C1 segment of cervical spinal cord (tissue), 14 donors: Measurements from ENCODE around the gene CTPS2.
"Not testable (repeated sequence)": the region's sequence is repeated elsewhere in the genome, so short reads cannot be mapped to it uniquely, and the experiment has no call there.

Source experiments
- DNase-seq, 14 donors: peaks; one replicate each; lab custom pipeline; 2025; lab: John Stamatoyannopoulos, UW

Gene CTPS2

GRCh38 chrX:16712548-16713155, at the start of gene CTPS2:
CTPS2 (minus strand) TSS chrX:16712669; CDS start chrX:16702902, 9,767 bp downstream.
- peak in 10 of 14 donors; percentile 12 to 45 (median 25) for DNase-seq

GRCh38 chrX:16761500-16761899, 49.0 kb upstream of the CTPS2 start:
- DNase-seq = not testable (repeated sequence)

GRCh38 chrX:16756724-16757123, 44.3 kb upstream of the CTPS2 start:
- DNase-seq = no peak

- DNase-seq = no peak
Measured at GRCh38 chrX:16754019-16754418, 41.5 kb upstream of the CTPS2 start.

GRCh38 chrX:16750136-16750535, 37.7 kb upstream of the CTPS2 start:
- no peak for DNase-seq

- DNase-seq = no peak
Measured at GRCh38 chrX:16748425-16748824, 36.0 kb upstream of the CTPS2 start.

- DNase-seq = no peak
Measured at GRCh38 chrX:16745659-16746058, 33.2 kb upstream of the CTPS2 start.

- no peak for DNase-seq
Measured at GRCh38 chrX:16745102-16745501, 32.6 kb upstream of the CTPS2 start.

GRCh38 chrX:16743604-16744325, 31.3 kb upstream of the CTPS2 start:
- no peak for DNase-seq

- DNase-seq = no peak
Measured at GRCh38 chrX:16739574-16739973, 27.1 kb upstream of the CTPS2 start.

- no peak for DNase-seq
Measured at GRCh38 chrX:16737024-16737423, 24.6 kb upstream of the CTPS2 start.

- no peak for DNase-seq
Measured at GRCh38 chrX:16733013-16733412, 20.5 kb upstream of the CTPS2 start.

GRCh38 chrX:16730450-16730849, 18.0 kb upstream of the CTPS2 start:
- DNase-seq = no peak

- DNase-seq = no peak
Measured at GRCh38 chrX:16727637-16728036, 15.2 kb upstream of the CTPS2 start.

GRCh38 chrX:16726347-16726988, 14.0 kb upstream of the CTPS2 start:
- not testable (repeated sequence) for DNase-seq

- no peak for DNase-seq
Measured at GRCh38 chrX:16725072-16725471, 12.6 kb upstream of the CTPS2 start.

- no peak for DNase-seq
Measured at GRCh38 chrX:16722481-16722880, 10.0 kb upstream of the CTPS2 start.

GRCh38 chrX:16719334-16720084, 7.0 kb upstream of the CTPS2 start, which contains the start of gene SYAP1:
SYAP1 (plus strand) TSS chrX:16719612; CDS start chrX:16719725, 113 bp downstream.
- DNase-seq = peak; percentile 65 to 96 (median 93)

- no peak for DNase-seq
Measured at GRCh38 chrX:16718824-16719333, 6.4 kb upstream of the CTPS2 start.

- DNase-seq = not testable (repeated sequence)
Measured at GRCh38 chrX:16716451-16716850, 4.0 kb upstream of the CTPS2 start.

GRCh38 chrX:16715638-16716037, 3.2 kb upstream of the CTPS2 start:
- not testable (repeated sequence) for DNase-seq

- DNase-seq = no peak
Measured at GRCh38 chrX:16714504-16714903, 2.0 kb upstream of the CTPS2 start.
